CD1c-positive myeloid dendritic cell (primary cell): ENCODE data around the gene VEGFB.
A peak's percentile ranks its signal among the peaks of the same experiment; 100 is the strongest.

Experiments used
- DNase-seq: peaks from one replicate; pipeline ENCODE4 v3.0.0-alpha.2; 2016; ENCODE audit errors: extremely low spot score

Gene VEGFB

GRCh38 chr11:64210301-64211020 lies 23.9 kb upstream of the VEGFB start:
- no peak for DNase-seq

- no peak for DNase-seq
Measured at GRCh38 chr11:64211181-64211872, 23.1 kb upstream of the VEGFB start.

DNA sequence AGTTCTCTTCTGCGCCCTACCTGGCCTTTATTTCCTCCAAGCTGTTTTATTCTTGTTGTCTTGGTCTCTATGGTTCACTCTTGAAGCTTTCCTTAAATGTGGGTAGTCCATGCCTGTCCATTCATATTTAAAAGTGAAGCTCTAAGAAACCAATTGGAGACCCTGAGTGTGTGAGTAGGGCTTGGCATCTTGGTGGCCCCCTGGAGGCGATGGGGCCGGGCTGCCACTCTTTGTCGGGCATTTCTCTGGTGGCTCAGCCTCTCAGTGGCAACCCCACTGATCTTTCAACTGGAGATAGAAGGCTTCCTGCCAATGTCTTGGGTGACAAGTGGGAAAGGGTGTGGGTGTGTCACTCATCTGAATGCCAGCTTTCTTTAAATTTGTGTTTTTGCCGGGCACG lies 17.5 kb upstream of the VEGFB start:
- no peak for DNase-seq

DNA sequence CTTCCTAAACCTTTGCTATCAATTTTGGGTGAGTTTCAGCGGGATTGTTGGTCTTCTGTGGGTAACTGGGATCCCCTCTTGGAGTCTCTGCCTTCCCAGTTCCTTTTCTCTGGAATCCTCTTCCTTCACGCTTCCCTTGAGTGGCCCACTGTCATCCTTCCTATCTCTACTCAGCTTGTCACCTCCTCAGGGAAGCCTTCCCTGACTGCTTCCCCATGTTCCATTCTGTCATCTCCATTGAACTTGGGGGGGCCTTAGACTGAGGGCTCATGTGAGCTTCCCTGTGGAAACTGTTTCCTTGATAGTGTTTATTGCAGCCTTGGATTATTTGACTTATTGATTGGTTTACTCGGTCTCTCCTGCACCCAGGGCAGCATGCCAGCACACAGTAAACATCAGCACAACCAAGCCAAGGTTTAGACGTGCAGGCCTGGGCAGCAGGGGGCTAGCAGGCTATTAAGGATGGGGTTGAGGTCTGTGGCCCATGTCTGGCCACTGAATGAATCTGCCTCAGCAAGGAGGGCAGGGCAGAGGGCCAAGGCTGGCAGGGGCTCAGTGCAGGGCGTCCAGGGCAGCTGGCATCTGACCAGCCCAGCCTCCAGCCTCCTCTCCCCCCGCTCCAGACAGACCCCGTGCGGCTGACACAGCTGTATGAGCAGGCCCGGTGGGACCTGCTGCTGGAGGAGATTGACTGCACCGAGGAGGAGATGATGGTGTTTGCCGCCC lies 15.6 kb upstream of the VEGFB start:
- no peak for DNase-seq

DNA sequence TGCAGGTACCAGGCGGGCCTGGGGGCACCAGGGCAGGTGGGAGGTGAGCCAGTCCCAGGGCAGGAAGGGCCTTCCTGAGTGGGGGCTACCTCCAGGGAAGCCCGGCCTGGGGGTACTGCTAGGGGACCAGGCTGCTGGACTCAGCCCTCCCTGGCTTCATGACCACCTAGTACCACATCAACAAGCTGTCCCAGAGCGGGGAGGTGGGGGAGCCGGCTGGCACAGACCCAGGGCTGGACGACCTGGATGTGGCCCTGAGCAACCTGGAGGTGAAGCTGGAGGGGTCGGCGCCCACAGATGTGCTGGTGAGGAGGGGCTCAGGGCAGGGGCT lies 15.1 kb upstream of the VEGFB start:
- no peak for DNase-seq

DNA sequence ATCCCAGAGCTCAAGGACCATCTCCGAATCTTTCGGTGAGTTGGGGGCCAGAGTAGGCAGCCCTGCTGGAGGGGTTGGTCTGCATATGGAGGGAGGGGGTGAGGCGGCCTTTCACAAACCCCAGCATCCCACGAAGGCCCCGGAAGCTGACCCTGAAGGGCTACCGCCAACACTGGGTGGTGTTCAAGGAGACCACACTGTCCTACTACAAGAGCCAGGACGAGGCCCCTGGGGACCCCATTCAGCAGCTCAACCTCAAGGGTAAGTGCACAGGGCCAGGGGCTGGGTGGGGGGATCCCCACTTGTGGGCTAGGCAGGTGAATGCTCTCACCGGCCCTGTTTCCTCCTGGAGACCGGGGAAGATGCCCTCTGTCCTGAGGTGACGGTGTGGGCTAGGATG lies 14.6 kb upstream of the VEGFB start:
- DNase-seq, result no peak

GRCh38 chr11:64220271-64220670 lies 14.1 kb upstream of the VEGFB start:
- DNase-seq, result no peak

GRCh38 chr11:64220798-64221197 lies 13.6 kb upstream of the VEGFB start:
- DNase-seq, result no peak

- DNase-seq, result no peak
Measured at GRCh38 chr11:64222651-64223000, 11.8 kb upstream of the VEGFB start.

- DNase-seq, result no peak
Measured at GRCh38 chr11:64223001-64223651, 11.3 kb upstream of the VEGFB start.

- DNase-seq, result no peak
Measured at GRCh38 chr11:64224151-64224890, 10.1 kb upstream of the VEGFB start.

DNA sequence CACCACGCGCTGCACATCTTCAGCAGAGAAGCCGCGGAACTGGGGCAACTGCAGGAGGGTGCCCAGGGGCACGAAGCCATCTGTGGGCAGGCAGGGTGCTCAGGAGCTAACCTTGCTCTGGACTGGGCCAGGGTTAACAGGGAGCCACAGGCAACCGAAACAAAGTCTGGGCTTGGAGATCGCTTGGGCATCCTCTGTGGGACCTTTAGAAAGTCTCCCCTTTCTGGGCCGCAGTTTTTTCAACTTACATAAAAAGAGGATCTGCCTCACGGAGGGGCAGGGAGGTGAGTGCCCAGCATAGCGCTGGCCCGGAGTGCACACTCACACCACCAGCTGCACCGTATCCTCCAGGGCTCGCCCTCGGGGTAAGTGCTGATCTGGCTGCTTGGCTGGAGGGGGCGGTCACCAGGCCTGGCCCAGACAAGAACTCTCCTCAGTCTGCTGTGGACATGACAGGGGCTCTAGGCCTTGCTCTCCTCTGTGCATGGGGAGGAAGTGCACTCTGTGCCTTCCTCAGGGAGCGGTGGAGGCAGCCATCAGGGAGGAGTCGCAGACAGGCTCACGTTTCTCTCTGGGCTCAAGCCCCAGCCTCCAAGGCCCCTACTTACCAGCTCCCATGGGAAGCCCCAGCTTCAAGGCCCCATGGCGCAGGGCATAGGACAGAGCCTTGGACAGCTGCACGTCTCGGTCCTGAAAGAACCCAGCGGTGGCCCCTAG lies 9.3 kb upstream of the VEGFB start:
- peak; percentile 28 for DNase-seq

DNA sequence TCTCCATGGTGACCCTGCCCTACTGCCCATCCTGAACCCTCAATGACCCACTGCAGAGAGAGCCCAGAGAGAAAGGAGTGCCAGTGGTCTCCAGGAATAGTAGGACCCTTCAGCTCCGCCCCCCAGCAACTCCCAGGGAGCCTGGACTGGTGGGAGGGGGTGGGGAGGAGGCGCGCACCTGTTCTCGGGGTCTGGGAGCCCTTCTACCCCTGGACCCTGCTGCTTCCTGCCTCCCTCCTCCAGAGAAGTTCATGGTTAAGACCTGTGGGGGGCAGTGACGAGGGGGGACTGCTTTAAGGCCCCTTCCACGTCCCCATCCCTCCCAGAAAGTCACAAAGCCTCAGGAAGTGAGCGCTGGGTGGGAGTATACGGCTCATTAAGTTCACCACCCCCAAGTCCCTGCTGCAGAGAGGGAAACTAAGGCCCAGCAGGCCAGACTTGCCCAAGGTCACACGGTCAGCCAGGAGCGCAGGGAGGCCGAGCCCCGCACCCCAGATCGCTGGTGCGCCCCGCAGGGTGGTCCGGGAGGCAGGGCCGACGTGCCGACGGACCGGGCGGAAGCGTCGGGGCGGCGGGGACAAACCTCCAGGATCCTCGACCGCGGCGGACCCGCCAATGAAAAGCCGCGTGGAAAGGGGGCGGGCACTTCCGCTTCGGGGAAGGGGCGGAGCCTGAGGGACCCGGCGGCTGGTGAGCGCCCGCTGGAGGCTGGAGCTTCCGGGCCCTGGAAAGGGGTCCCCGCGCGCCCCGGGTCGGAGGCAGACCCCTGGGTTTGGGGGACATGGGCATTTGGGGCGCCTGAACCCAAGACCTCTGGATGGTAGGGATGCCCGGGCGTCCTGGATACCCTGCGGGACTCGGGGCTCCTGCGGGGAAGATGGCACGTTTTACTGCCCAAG lies 8.5 kb upstream of the VEGFB start, which contains the start of the genes NUDT22 and TRPT1:
TSS of gene NUDT22 (plus strand) at position 667 of the 899 bp plus-strand sequence. CDS start 379 bp downstream, outside the sequence.
TSS of gene TRPT1 (minus strand) at position 579 of the 899 bp plus-strand sequence. CDS start at position 253, 326 bp downstream.
- DNase-seq, result peak; percentile 96

GRCh38 chr11:64226507-64227051 lies 7.8 kb upstream of the VEGFB start:
- DNase-seq, result peak; percentile 89

DNA sequence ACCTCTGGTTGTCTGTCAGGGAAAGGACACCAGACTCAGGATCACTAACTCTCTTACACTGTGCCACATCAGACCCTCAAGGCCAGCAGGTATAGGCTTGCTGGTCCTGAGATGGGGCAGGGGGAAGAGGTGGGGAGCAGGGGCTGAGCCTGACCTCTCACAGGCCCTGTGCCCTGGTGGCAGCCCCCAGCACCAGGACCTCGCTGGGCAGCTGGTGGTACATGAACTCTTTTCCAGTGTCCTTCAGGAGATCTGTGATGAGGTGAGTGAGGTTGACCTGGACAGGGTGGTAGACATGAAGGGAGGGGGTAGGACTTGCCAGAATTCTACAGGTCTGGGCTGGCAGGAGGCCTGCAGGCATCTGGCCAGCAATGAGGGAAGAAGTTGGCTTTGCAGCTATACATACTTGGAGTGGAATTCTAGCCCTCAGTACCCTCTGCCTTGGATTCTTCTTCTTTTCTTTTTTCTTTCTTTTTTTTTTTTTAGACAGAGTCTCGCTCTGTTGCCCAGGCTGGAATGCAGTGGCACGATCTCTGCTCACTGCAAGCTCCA lies 6.9 kb upstream of the VEGFB start:
- no peak for DNase-seq

- no peak for DNase-seq
Measured at GRCh38 chr11:64229090-64229743, 5.2 kb upstream of the VEGFB start.

GRCh38 chr11:64229744-64230170 lies 4.6 kb upstream of the VEGFB start:
- DNase-seq, result no peak

DNA sequence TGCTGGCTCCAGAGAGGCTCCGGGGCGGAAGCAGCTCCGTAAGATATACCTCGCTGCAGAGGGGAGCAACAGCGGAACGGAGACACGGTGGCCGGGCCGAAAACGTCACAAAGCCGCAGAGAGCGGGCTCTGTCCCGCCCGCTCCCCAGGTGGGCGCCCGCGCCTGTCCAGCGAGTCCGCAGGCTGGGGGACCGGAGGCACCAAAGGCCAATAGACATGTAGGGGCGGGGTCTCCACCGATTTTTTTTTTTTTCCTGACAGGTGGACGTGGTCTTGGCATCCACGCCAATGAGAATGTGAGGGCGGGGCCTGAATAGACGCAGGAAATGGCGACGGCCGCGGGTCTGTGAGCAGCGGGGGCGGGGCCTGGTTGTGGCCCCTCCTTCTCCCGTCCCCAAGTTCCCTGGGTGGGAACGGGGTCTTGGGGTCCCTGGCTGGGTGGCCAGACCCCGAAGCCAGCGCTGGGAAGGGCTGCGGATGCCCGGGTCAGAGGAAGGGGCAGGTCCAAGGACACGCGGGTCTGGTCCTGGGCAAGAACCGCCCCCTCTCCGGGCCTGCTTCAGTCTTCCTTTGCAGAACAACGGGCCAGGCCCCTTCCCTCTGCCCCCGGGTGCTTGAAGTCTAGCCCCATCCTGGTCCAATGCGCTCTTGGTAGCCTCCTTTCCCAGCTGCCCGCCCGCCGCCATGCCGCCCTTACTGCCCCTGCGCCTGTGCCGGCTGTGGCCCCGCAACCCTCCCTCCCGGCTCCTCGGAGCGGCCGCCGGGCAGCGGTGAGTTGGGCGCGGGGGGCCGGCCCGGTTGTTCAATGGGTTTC lies 4.0 kb upstream of the VEGFB start, which contains the start of gene DNAJC4:
TSS of gene DNAJC4 (plus strand) at position 378 of the 814 bp plus-strand sequence. CDS start at position 685, 307 bp downstream.
- peak; percentile 85 for DNase-seq
